Measurements from ENCODE around the gene PCBP1. TPM values are rescaled to one million over a fixed set of nuclear protein-coding genes. Genes with fewer than 3 reads are reported as not detected.
A peak's percentile ranks its signal among the peaks of the same experiment; 100 is the strongest.
"Not testable (repeated sequence)": the region's sequence is repeated elsewhere in the genome, so short reads cannot be mapped to it uniquely, and the experiment has no call there.

The PCBP1 gene
- polyA plus RNA-seq, 3 donors = 271 to 339 (median 313) TPM

DNA sequence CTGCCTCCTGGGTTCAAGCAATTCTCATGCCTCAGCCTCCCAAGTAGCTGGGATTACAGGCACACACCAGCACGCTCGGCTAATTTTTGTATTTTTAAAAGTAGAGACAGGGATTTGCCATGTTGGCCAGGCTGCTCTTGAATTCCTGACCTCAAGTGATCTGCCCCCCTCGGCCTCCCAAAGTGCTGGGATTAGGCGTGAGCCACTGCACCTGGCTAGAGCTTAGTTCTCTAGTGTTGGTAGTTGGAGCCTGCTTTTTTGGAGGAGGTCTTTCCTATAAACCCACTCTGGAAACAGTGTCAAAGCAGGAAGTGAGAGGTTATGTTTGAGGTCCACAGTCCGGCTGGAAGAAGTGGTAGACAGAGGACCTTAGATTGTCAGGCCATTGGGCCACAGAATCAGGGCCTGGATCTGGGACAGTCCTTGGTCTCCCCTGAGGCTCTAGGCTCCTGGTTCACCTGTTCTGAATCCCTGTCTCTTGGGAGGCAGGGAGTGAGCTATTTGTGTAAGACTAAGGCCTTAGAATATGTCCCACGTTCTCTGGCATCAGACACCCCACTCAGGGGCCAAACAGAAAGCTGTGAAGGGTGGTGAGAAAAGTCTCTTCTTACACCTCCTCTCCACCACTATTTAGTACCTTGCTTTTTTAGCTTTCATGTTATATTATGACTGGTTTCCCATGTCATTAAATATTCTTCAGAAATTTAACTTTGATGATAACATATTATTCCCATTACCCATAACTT is 34.5 kb downstream of the PCBP1 start:
- no peak for DNase-seq

DNA sequence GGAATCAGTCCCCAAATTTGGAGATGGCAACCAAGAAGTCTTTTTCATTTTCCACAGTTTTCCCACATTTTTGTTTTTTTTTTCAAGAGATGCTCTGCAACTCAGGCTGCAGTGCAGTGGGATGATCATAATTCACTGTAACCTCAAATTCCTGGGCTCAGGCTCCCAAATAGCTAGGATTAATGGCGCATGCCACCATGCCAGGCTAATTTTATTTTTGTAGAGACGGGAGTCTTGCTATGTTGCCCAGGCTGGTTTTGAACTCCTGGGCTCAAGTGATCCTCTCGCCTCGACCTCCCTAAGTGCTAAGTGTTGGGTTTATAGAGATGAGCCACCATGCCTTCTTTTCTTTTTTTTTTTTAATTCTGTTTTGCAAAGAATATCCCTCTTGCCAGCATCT is 35.2 kb downstream of the PCBP1 start:
- no peak for DNase-seq

DNA sequence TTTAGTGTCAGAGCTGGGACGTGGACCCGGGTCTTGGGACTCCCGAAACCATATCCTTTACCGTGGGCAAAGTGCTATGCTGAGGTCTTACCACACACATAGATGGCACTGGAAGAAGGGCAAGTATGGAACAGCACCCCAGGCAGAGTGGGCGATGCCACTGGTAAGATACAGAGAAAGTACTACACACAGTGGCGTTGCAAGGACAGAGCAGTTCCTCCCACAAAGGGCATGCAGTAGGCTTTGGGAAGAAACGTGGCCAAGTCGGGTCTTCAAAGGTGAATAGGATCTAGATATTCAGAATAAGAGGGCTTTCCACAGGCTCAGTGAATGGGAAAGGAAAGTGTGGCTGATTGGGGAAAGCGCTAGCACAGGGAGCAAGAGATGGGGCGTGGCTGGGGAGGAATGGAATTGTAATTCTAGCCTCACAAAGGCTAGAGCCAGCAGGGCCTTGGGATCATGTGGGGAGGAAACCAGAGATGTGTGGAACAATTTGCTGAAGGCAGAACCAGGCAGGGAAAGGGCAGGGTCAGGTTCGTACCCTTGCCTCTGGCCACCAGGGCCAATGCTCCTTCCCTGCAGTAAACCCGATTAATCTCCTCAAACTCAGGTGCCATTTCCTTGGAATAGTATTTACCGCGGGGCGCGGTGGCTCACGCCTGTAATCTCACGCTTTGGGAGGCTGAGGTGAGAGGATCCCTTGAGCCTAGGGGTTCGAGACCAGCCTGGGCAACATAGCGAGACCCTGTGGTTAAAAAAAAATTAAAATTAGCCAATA is 36.0 kb downstream of the PCBP1 start:
- DNase-seq = peak; percentile 83

DNA sequence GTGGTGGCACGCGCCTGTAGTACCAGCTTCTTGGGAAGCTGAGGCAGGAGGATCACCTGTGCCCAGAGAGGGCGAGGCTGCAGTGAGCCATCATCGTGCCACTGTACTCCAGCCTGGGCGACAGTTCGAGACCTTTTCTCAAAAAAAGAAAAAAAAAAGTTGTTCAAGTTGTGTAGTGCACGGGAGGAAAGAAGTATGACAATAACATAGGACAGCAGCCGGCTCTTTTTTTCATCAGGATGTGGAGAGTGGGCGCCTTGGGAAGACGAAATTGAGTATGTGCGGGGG is 36.5 kb downstream of the PCBP1 start:
- DNase-seq = no peak

DNA sequence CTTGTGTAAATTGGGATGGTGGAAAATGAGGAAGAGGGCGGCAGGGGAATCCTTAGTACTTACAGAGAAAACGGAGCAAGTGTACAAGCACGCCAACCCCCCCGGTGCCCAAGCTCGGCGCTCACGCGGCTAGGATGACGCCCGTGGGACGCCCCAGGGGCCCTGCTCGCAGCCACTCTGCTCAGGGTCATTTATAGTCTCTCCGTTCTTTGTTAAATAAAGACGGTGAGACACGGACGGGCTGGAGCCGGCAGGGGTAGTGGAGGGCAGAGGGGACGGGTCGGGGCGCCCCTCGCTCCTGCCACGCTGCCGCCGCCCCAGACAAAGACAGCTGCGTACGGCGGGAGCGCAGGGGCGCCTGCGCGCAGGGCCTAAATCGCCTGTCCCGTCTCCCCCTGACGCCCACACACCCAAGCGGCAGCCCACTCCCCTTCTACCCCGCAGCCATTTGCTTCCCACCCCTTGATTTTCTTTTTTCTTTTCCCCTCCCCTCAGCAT is 37.8 kb downstream of the PCBP1 start:
- DNase-seq = peak; percentile 69

DNA sequence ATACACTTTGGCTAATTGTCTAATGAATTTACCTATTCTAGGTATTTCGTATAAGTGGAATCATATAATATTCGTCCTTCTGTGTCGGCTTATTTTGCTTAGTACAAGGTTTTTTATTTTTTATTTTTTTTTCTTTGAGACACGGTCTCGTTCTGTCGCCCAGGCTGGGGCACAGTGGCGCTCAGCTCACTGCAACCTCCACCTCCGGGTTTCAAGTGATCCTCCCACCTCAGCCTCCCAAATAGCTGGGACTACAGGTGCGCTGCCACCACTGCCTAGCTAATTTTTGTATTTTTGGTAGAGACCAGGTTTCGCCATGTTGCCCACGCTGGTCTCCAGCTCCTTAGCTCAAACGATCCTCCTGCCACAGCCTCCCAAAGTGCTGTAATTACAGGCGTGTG is 38.2 kb downstream of the PCBP1 start:
- no peak for DNase-seq

DNA sequence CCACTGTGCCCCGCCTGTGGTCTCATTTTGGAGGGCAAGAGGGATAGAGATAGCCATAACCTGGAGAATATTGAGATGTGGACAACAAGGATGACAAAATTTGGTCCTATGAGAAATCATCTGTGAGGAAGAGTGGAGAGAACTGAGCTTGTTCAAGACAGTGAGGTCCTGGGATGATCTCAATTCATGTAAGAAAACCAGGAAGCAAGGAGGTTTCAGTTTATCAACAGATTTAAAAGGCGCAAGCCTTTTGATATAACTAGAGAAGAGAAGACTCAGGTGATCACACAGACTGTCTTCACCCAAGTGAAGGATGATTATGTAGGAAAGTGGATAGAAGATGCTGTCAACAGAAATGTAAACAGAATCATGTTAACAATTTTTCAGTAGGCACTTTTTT is 39.1 kb downstream of the PCBP1 start:
- no peak for DNase-seq

DNA sequence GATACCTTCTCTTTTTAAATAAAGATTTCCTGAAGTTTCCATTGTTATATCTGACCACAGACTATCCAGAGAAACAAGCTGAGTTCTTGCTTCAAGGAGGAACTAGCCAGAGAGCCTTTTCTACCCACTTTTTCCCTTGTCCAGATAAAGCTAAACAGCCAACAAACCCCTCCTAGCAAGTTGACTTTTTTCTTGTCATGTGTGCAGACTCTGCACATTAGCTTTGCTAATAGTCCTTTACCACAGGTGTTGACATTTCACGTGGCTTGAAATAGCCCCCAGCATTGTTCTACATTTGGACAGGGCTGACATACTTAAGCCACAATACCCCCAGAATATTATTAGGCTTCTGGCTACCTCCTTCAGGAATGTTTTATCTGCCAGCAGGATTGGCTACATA is 40.7 kb downstream of the PCBP1 start:
- DNase-seq = no peak

DNA sequence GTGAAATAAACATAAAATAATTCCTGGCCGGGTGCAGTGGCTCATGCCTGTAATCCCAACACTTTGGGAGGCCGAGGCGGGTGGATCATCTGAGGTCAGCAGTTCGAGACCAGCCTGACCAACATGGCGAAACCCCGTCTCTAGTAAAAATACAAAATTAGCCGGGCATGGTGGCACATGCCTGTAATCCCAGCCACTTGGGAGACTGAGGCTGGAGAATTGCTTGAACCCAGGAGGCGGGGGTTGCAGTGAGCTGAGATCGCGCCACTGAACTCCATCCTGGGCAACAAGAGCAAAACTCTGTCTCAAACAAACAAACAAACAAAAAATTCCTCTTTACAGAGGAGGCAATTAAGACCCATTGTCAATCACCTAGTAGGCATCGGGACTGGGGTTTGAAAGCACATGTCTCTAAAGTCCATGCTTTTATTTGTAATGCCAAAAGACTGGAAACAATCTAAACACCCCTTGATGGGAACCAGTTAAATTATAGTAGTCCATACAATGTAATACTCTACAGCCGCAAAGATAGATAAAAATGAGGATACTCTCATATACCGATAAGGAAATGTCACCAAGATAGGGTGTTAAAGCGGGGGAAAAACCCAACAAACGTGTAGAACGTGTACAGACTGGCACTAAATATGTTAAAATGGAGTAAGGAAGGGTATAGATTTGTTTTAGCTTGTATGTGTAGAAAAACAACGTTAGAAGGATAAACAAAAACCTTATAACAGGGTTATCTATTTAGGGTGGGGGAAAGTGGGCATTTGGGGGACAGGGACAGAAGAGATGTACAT is 44.3 kb downstream of the PCBP1 start:
- DNase-seq = not testable (repeated sequence)

DNA sequence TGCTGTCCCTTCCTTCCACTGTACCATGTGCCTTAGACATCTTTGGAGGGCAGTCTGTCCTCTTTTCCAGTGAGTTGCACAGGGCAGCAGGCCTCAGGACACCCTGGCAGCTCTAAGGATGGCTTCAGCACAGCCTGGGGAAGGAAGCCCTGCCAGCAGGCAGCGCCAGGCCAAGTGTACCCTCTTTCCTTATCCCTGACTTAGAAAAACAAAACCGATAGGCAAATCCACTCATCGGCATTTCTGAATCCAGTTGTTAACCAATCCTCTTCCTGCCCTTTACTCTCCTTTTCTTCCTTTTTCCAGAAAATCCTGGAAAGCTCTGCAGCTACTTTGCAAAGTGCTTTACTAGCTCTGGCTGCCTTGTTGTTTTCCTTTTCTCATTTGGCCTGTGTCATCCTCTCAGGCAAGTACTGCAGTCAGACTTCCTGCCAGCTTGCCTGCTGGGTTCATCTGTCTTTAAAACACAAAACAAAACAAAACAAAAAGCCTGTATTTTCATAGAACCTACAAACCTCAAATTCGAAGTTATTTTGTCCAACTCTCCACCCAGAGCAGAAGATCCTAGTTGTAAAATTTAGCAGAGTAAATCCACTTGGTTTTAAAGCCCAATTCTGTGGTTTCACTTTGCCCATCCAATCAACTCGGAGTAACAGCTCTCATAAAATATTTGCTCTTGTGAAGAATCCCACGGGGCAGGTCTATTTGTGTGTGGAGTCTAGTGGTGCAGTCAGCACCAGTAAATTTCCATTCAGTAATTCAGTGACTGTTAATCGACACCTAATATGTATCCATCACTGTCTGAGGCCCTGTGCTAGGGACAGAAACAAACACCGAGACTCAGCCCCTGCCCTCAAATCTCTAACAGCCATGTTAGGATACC is 45.2 kb downstream of the PCBP1 start:
- DNase-seq = no peak

DNA sequence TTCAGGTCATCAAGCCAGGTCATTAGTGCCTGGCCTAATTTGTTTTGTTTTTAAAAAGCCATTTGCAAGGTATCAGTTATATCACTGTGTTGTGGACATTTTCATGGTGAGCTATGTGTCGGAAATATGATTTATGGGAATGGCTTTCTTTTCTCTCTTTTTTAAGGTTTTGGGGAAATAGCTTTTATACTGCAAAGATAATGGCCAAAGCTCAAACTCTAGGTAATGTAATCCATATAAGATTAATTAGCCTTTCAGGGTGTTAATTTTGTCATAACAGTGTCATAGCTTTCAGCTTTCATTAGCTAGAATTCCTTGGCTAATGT is 45.8 kb downstream of the PCBP1 start:
- DNase-seq = no peak

DNA sequence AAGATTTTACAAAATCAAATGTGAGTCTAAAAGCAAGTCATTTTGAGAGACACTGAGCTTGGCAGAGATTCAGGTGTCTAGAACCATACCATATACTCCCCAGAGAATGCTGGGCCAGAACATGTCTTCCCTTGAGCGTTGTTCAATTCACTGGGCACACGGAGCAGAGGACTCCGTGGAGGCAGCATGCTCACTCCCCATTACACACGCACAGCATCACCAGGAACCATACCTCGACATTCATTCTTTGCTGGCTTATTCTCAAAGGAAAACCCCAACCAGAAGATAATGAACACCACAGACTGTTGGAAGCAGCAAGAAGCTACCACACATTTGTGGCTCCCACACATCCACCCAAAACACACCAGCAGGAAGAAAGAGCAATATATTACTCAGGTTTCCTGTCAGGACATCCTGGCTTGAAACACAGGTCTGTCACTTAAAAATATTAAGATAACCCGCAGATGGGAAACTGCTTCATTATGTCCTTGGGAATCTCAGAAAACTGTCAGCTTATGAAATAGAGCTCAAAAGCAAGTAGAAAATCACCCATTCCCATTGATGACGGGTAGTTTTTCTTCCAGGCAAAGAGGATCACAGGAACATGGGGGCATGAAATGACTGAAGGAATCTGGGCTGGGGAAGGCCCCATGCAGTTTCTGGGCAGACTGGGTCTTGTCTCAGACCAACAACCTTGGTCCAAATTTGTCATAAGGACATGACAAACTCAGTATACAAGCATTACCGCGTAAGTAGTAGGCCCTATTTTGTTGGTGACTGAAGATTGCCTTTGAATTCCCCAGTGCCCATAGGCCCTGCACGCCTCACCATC is 46.4 kb downstream of the PCBP1 start:
- DNase-seq = no peak

DNA sequence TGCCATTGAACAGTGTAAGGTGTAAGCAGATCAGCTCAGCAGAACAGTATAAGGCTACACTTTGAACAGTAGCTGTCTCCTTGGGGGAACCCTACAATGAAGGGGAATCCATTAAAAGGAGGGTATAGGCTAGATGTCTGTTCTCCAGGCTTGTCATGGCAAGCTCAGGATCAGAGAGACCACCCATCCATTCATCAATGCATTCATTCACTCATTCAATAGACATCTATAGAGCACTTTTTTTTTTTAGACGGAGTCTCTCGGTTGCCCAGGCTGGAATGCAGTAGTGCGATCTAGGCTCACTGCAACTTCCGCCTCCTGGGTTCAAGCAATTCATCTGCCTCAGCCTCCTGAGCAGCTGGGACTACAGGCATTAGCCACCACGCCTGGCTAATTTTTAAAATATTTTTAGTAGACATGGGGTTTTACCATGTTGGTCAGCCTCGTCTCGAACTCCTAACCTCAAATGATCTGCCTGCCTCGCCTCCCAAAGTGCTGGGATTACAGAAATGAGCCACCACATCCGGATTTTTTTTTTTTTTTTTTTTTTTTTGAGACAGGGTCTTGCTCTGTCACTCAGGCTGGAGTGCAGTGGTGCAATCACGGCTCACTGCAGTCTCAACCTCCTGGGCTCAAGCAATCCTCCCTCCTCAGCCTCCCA is 47.2 kb downstream of the PCBP1 start:
- DNase-seq = not testable (repeated sequence)

Other genes with a start within 250 kb of the PCBP1 start
- 10 to 100 TPM; 64.5 to 71.7 (median 67.7) TPM for gene SNRNP27, start 193.5 kb upstream of the PCBP1 start, polyA plus RNA-seq (ENCODE audit: insufficient read length in 3 of 3)
- gene MXD1, start 172.4 kb upstream of the PCBP1 start, polyA plus RNA-seq (ENCODE audit: insufficient read length in 3 of 3) = 10 to 100 TPM; 10.7 to 16.2 (median 14.7) TPM
- gene ASPRV1, start 125.8 kb upstream of the PCBP1 start, polyA plus RNA-seq (ENCODE audit: insufficient read length in 3 of 3) = 1 to 10 TPM; 4.3 to 5.1 (median 4.4) TPM
- 10 to 100 TPM; 16.3 to 17.6 (median 16.9) TPM for gene C2orf42, start 103.5 kb downstream of the PCBP1 start, polyA plus RNA-seq (ENCODE audit: insufficient read length in 3 of 3)
- 100 to 1,000 TPM; 414 to 568 (median 538) TPM for gene TIA1, start 161.2 kb downstream of the PCBP1 start, polyA plus RNA-seq (ENCODE audit: insufficient read length in 3 of 3)
- 10 to 100 TPM; 57.8 to 82.1 (median 72.7) TPM for gene PCYOX1, start 170.7 kb downstream of the PCBP1 start, polyA plus RNA-seq (ENCODE audit: insufficient read length in 3 of 3)
- 100 to 1,000 TPM; 123 to 157 (median 128) TPM for gene SNRPG, start 206.3 kb downstream of the PCBP1 start, polyA plus RNA-seq (ENCODE audit: insufficient read length in 3 of 3)
- gene FAM136A, start 214.6 kb downstream of the PCBP1 start, polyA plus RNA-seq (ENCODE audit: insufficient read length in 3 of 3) = 10 to 100 TPM; 72.8 to 82.2 (median 77.4) TPM

Data from renal pelvis (tissue), 4 donors.